Medulla oblongata (tissue), 1 donor: Measurements from ENCODE around the gene BHLHE23.
"Not testable (repeated sequence)": the region's sequence is repeated elsewhere in the genome, so short reads cannot be mapped to it uniquely, and the experiment has no call there.

Experiments
- DNase-seq: peaks from one replicate; pipeline ENCODE4 v3.0.0-alpha.2; 2015; ENCODE audit errors: extremely low spot score

BHLHE23 gene

GRCh38 chr20:62961310-62961783 is 45.4 kb downstream of the BHLHE23 start:
- DNase-seq, result no peak

GRCh38 chr20:62960446-62961309 is 46.1 kb downstream of the BHLHE23 start:
- not testable (repeated sequence) for DNase-seq

- DNase-seq, result no peak
Measured at GRCh38 chr20:62959998-62960436, 46.7 kb downstream of the BHLHE23 start.

GRCh38 chr20:62959101-62959971 is 47.4 kb downstream of the BHLHE23 start:
- no peak for DNase-seq

- DNase-seq, result no peak
Measured at GRCh38 chr20:62958388-62959100, 48.2 kb downstream of the BHLHE23 start.

GRCh38 chr20:62957136-62958117 is 49.3 kb downstream of the BHLHE23 start:
- DNase-seq, result no peak

GRCh38 chr20:62956387-62957135 is 50.2 kb downstream of the BHLHE23 start:
- no peak for DNase-seq
